CD4-positive, CD25-positive, alpha-beta regulatory T cell (primary cell): ENCODE data around the gene SCN7A. TPM values are rescaled to one million over a fixed set of nuclear protein-coding genes. Genes with fewer than 3 reads are reported as not detected.
"Not testable (repeated sequence)": the region's sequence is repeated elsewhere in the genome, so short reads cannot be mapped to it uniquely, and the experiment has no call there.

Experiments used
- ATAC-seq, 2 donors: fragments of 150-1000 bp; cut with Tn5 transposase; one replicate each; pipeline ENCODE4 v1.10.0; 2021; ENCODE audit warnings: low read depth in 2 of 2, moderate number of reproducible peaks in 2 of 2, moderate library complexity in 1 of 2
- DNase-seq, 3 donors: peaks; one replicate each; pipeline versions ENCODE4 v3.0.0 to v3.0.0-alpha.2; 2012 to 2022; ENCODE audit warnings: mixed read lengths in 1 of 3
- H3K27ac ChIP-seq: one replicate; pipeline ENCODE4 v1.7.0; 2013; ENCODE audit warnings: mild to moderate bottlenecking, low read length; ENCODE audit not compliant: insufficient read depth, poor library complexity, severe bottlenecking
- H3K27me3 ChIP-seq: one replicate; pipeline ENCODE4 v1.7.0; 2013; ENCODE audit warnings: low read length; ENCODE audit not compliant: control insufficient read depth, insufficient read depth
- H3K36me3 ChIP-seq: one replicate; pipeline ENCODE4 v1.7.0; 2013; ENCODE audit warnings: mild to moderate bottlenecking, low read length, moderate library complexity; ENCODE audit not compliant: control insufficient read depth, insufficient read depth
- H3K4me1 ChIP-seq: 2 replicates; pipeline ENCODE4 v1.7.0; 2013; ENCODE audit warnings: mild to moderate bottlenecking, low read length; ENCODE audit not compliant: insufficient read depth, control insufficient read depth, poor library complexity, severe bottlenecking
- H3K4me3 ChIP-seq: one replicate; pipeline ENCODE4 v1.7.0; 2013; ENCODE audit warnings: low read depth, mild to moderate bottlenecking, low read length, moderate library complexity
- H3K9me3 ChIP-seq, 2 experiments: 1 replicate in 1 of 2; 2 replicates in 1 of 2; pipeline ENCODE4 v1.7.0; 2013; ENCODE audit warnings: low read length in 2 of 2, mild to moderate bottlenecking in 1 of 2, moderate library complexity in 1 of 2; ENCODE audit not compliant: control insufficient read depth in 2 of 2
- H3K27ac Mint-ChIP-seq, 3 donors: one replicate each; pipeline ENCODE4 v1.8.0; 2020 to 2022; ENCODE audit warnings: mild to moderate bottlenecking in 3 of 3, mixed read lengths in 3 of 3, moderate library complexity in 2 of 3
- H3K27me3 Mint-ChIP-seq: one replicate; pipeline ENCODE4 v1.8.0; 2022; ENCODE audit warnings: mild to moderate bottlenecking, mixed read lengths
- H3K36me3 Mint-ChIP-seq: one replicate; pipeline ENCODE4 v1.8.0; 2020; ENCODE audit warnings: mixed read lengths
- H3K4me1 Mint-ChIP-seq, 4 donors: one replicate each; pipeline ENCODE4 v1.8.0; 2020 to 2022; ENCODE audit warnings: mixed read lengths in 4 of 4, mild to moderate bottlenecking in 1 of 4
- H3K4me3 Mint-ChIP-seq, 4 donors: one replicate each; pipeline ENCODE4 v1.8.0; 2020 to 2022; ENCODE audit warnings: mild to moderate bottlenecking in 4 of 4, mixed read lengths in 4 of 4, moderate library complexity in 3 of 4
- H3K9me3 Mint-ChIP-seq, 7 donors: one replicate each; pipeline ENCODE4 v1.8.0; 2020 to 2022; ENCODE audit warnings: mixed read lengths in 7 of 7, mild to moderate bottlenecking in 3 of 7, moderate library complexity in 2 of 7
- polyA plus RNA-seq, 4 donors: library from polyadenylated mRNA; unstranded; fragments of 300-500 nt; fragmentation: Illumina TruSeq; gene quantifications; one replicate each; pipeline ENCODE4 v1.2.3, GENCODE V29; 2021
- total RNA-seq: library from RNA; stranded (reverse); gene quantifications from one replicate; pipeline ENCODE4 v1.2.3, GENCODE V29; 2022

SCN7A gene
- total and polyA plus RNA-seq, 5 donors from 2014 or later = not detected

GRCh38 chr2:166365239-166365638 is 128.8 kb downstream of the SCN7A start:
- ATAC-seq (no peak), DNase-seq (no peak)
- Histone ChIP-seq H3K4me1 (no peaks in the 10 kb centered on the region), H3K4me3 (no peak overlapping the region), H3K9me3 (no peaks in the 10 kb centered on the region), H3K27me3 (no peaks in the 10 kb centered on the region), H3K27ac (no peak overlapping the region), H3K36me3 (no peaks in the 10 kb centered on the region)
- H3K27me3 Mint-ChIP-seq = peaks cover 4% of the 10 kb centered on the region
- H3K9me3 Mint-ChIP-seq = peaks cover 0 to 8% (median 0%) of the 10 kb centered on the region in 7 donors
- H3K27ac Mint-ChIP-seq = no peak overlapping the region
- no peak overlapping the region for H3K4me3 Mint-ChIP-seq
- H3K4me1 Mint-ChIP-seq = no peaks in the 10 kb centered on the region
- no peaks in the 10 kb centered on the region for H3K36me3 Mint-ChIP-seq

GRCh38 chr2:166364476-166365161 is 129.4 kb downstream of the SCN7A start:
- Histone ChIP-seq H3K36me3 (no peaks in the 10 kb centered on the region), H3K27ac (no peak overlapping the region), H3K4me3 (no peak overlapping the region), H3K4me1 (no peaks in the 10 kb centered on the region), H3K9me3 (no peaks in the 10 kb centered on the region), H3K27me3 (no peaks in the 10 kb centered on the region)
- Mint-ChIP-seq H3K4me1 (no peaks in the 10 kb centered on the region), H3K4me3 (no peak overlapping the region), H3K36me3 (no peaks in the 10 kb centered on the region), H3K9me3 (peaks cover 0 to 8% (median 0%) of the 10 kb centered on the region in 7 donors), H3K27me3 (peaks cover 4% of the 10 kb centered on the region), H3K27ac (no peak overlapping the region)
- ATAC-seq (no peak), DNase-seq (no peak)

GRCh38 chr2:166361351-166362153 is 132.5 kb downstream of the SCN7A start:
- H3K4me3 ChIP-seq = no peak overlapping the region
- ATAC-seq (no peak), DNase-seq (peak in 1 of 3 donors; percentile 23)
- H3K27ac Mint-ChIP-seq = no peak overlapping the region
- no peaks in the 10 kb centered on the region for H3K4me1 Mint-ChIP-seq
- H3K27me3 Mint-ChIP-seq = peaks cover 4% of the 10 kb centered on the region
- no peaks in the 10 kb centered on the region for H3K36me3 ChIP-seq
- H3K4me1 ChIP-seq = no peaks in the 10 kb centered on the region
- no peaks in the 10 kb centered on the region for H3K9me3 ChIP-seq
- H3K27me3 ChIP-seq = no peaks in the 10 kb centered on the region
- peaks cover 0 to 8% (median 0%) of the 10 kb centered on the region in 7 donors for H3K9me3 Mint-ChIP-seq
- no peaks in the 10 kb centered on the region for H3K36me3 Mint-ChIP-seq
- no peak overlapping the region for H3K27ac ChIP-seq
- H3K4me3 Mint-ChIP-seq = no peak overlapping the region

GRCh38 chr2:166360906-166361305 is 133.1 kb downstream of the SCN7A start:
- Histone ChIP-seq H3K4me1 (no peaks in the 10 kb centered on the region), H3K4me3 (no peak overlapping the region), H3K36me3 (no peaks in the 10 kb centered on the region), H3K27ac (no peak overlapping the region), H3K27me3 (no peaks in the 10 kb centered on the region), H3K9me3 (no peaks in the 10 kb centered on the region)
- no peak for ATAC-seq
- Mint-ChIP-seq H3K27ac (no peak overlapping the region), H3K27me3 (peaks cover 4% of the 10 kb centered on the region), H3K36me3 (no peaks in the 10 kb centered on the region), H3K9me3 (peaks cover 0 to 8% (median 0%) of the 10 kb centered on the region in 7 donors), H3K4me1 (no peaks in the 10 kb centered on the region), H3K4me3 (no peak overlapping the region)
- no peak for DNase-seq

GRCh38 chr2:166360426-166360825 is 133.6 kb downstream of the SCN7A start:
- Histone ChIP-seq H3K4me3 (no peak overlapping the region), H3K4me1 (no peaks in the 10 kb centered on the region), H3K36me3 (no peaks in the 10 kb centered on the region), H3K9me3 (no peaks in the 10 kb centered on the region), H3K27ac (no peak overlapping the region), H3K27me3 (no peaks in the 10 kb centered on the region)
- Mint-ChIP-seq H3K27ac (no peak overlapping the region), H3K4me1 (no peaks in the 10 kb centered on the region), H3K9me3 (peaks cover 0 to 5% (median 0%) of the 10 kb centered on the region in 7 donors), H3K27me3 (peaks cover 4% of the 10 kb centered on the region), H3K4me3 (no peak overlapping the region), H3K36me3 (no peaks in the 10 kb centered on the region)
- ATAC-seq (no peak), DNase-seq (no peak)

GRCh38 chr2:166357950-166358321 is 136.1 kb downstream of the SCN7A start:
- H3K4me3 ChIP-seq, H3K4me1 ChIP-seq, H3K27ac ChIP-seq, DNase-seq, H3K27me3 ChIP-seq, H3K4me1 Mint-ChIP-seq, H3K4me3 Mint-ChIP-seq, H3K9me3 Mint-ChIP-seq, H3K36me3 Mint-ChIP-seq, H3K27me3 Mint-ChIP-seq, H3K27ac Mint-ChIP-seq, ATAC-seq, H3K36me3 ChIP-seq, H3K9me3 ChIP-seq: not testable (repeated sequence)

GRCh38 chr2:166357068-166357949 is 136.7 kb downstream of the SCN7A start:
- Histone ChIP-seq H3K9me3 (no peaks in the 10 kb centered on the region), H3K27me3 (no peaks in the 10 kb centered on the region), H3K27ac (no peak overlapping the region), H3K4me3 (no peak overlapping the region), H3K36me3 (no peaks in the 10 kb centered on the region), H3K4me1 (no peaks in the 10 kb centered on the region)
- ATAC-seq (no peak), DNase-seq (no peak)
- Mint-ChIP-seq H3K4me1 (no peaks in the 10 kb centered on the region), H3K4me3 (no peak overlapping the region), H3K27ac (no peak overlapping the region), H3K36me3 (no peaks in the 10 kb centered on the region), H3K27me3 (no peaks in the 10 kb centered on the region), H3K9me3 (peaks cover 0 to 3% (median 0%) of the 10 kb centered on the region in 7 donors)
